ENCODE results near the gene PLP1.

Gene PLP1

GRCh38 chrX:103779141-103779789, 2.6 kb downstream of the PLP1 start:
- ChIA-PET CTCF (no interaction called here), POLR2A (no interaction called here)
- no peak for DNase-seq (ENCODE audit: extremely low spot score)
- no peak for TF ChIP-seq CTCF (IDR thresholded peaks at IDR 0.05; ENCODE audit: control extremely low read depth, extremely low read depth, low read depth, missing control alignments)

DNA sequence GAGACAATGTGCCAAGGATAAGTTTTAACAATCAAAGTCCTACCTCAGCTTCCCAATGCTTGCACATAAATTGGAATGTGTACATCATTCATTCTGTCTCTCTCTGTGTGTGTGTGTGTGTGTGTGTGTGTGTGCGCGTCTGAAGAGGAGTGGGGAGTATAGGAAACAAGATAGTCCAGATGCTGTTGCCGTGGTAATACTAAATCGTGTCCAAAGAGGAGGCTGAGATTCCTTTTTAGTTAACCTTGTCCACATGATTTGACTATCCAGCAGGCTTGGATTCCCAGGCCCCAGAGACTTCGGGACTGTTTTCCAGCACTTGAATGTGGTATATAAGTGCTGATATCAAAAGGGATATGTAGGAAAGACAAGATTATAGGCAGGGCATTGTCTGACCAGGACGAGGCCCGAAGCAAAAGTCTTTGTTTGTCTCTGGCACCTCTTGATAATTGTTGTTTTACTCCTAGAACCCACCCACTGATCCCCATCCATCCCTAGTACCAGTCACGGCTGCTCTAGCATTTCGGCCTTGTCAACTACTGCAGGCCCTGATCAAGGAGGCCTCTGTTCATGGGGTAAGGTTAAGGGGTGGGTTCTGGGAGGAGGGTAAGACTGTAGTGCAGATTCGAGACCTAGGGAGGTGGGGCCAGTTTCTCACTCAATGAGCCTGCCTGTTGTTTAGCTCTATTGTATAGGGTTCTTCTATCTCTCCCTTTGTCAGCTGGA, 3.9 kb downstream of the PLP1 start:
- no peak for TF ChIP-seq CTCF (IDR thresholded peaks at IDR 0.05; ENCODE audit: control extremely low read depth, extremely low read depth, low read depth, missing control alignments)
- ChIA-PET CTCF (no interaction called here), POLR2A (no interaction called here)
- DNase-seq (ENCODE audit: extremely low spot score): no peak

- no peak for TF ChIP-seq CTCF (IDR thresholded peaks at IDR 0.05; ENCODE audit: control extremely low read depth, extremely low read depth, low read depth, missing control alignments)
- DNase-seq (ENCODE audit: extremely low spot score): no peak
- CTCF ChIA-PET: no interaction called here
Observed at GRCh38 chrX:103781062-103781402, 4.4 kb downstream of the PLP1 start.

GRCh38 chrX:103781706-103782105, 5.1 kb downstream of the PLP1 start:
- POLR2A ChIA-PET: no interaction called here
- no peak for DNase-seq (ENCODE audit: extremely low spot score)
- TF ChIP-seq CTCF (IDR thresholded peaks at IDR 0.05; ENCODE audit: control extremely low read depth, extremely low read depth, low read depth, missing control alignments): no peak
- CTCF ChIA-PET: no interaction called here

More at GRCh38 chrX:103781062-103781402, 4.4 kb downstream of the PLP1 start:
- POLR2A ChIA-PET: no interaction called here

- POLR2A ChIA-PET: no interaction called here
- no peak for TF ChIP-seq CTCF (IDR thresholded peaks at IDR 0.05; ENCODE audit: control extremely low read depth, extremely low read depth, low read depth, missing control alignments)
- no peak for DNase-seq (ENCODE audit: extremely low spot score)
- CTCF ChIA-PET: no interaction called here
Observed at GRCh38 chrX:103782640-103783039, 6.0 kb downstream of the PLP1 start.

GRCh38 chrX:103783196-103783595, 6.6 kb downstream of the PLP1 start:
- no peak for DNase-seq (ENCODE audit: extremely low spot score)
- TF ChIP-seq CTCF (IDR thresholded peaks at IDR 0.05; ENCODE audit: control extremely low read depth, extremely low read depth, low read depth, missing control alignments): no peak
- ChIA-PET CTCF (interaction anchor here (2.4 kb wide), 1 partner anchor 8 kb away, joined by 5 read pairs; no protein-coding TSS in a partner anchor), POLR2A (no interaction called here)

All from GM10248 (cell line).